OCI-LY1 (cell line): ENCODE results near the gene CENPT.

Source experiments
- H2AFZ ChIP-seq: fragments of 200-600 bp; sonication (generic), shearing (Covaris generic); 2 replicates; pipeline ENCODE4 v1.6.0; 2014; ENCODE audit warnings: antibody characterized with exemption, mild to moderate bottlenecking, low read length
- H3F3A ChIP-seq: fragments of 200-600 bp; sonication (generic), shearing (Covaris generic); 2 replicates; pipeline ENCODE4 v1.6.0; 2014; ENCODE audit warnings: mild to moderate bottlenecking, antibody characterized with exemption, low read length, moderate library complexity; ENCODE audit not compliant: insufficient read depth
- H3K27ac ChIP-seq: fragments of 200-600 bp; sonication (generic); 2 replicates; pipeline ENCODE4 v1.5.1; 2014; ENCODE audit warnings: low read length, mixed run types, mild to moderate bottlenecking, low read depth; ENCODE audit not compliant: poor library complexity, severe bottlenecking
- H3K27me3 ChIP-seq: fragments of 200-600 bp; sonication (generic); 2 replicates; pipeline ENCODE4 v1.6.0; 2014; ENCODE audit warnings: antibody characterized with exemption, mild to moderate bottlenecking, low read length, moderate library complexity; ENCODE audit not compliant: insufficient read depth
- H3K36me3 ChIP-seq: fragments of 200-600 bp; sonication (generic); 2 replicates; pipeline ENCODE4 v1.6.1; 2014; ENCODE audit warnings: mild to moderate bottlenecking, antibody characterized with exemption, low read length, moderate library complexity, mixed read lengths; ENCODE audit not compliant: insufficient read depth
- H3K4me1 ChIP-seq: fragments of 200-600 bp; sonication (generic); 2 replicates; pipeline ENCODE4 v1.5.1; 2014; ENCODE audit warnings: mild to moderate bottlenecking, low read length, moderate library complexity; ENCODE audit not compliant: insufficient read depth, severe bottlenecking
- H3K4me2 ChIP-seq: fragments of 200-600 bp; sonication (generic), shearing (Covaris generic); 2 replicates; pipeline ENCODE4 v1.6.1; 2014; ENCODE audit warnings: low read length
- H3K4me3 ChIP-seq: fragments of 200-600 bp; sonication (generic); 2 replicates; pipeline ENCODE4 v1.5.1; 2014; ENCODE audit warnings: low read length, low read depth, mild to moderate bottlenecking, mixed read lengths; ENCODE audit not compliant: poor library complexity, severe bottlenecking
- H3K79me2 ChIP-seq: fragments of 200-600 bp; shearing (Covaris generic); 2 replicates; pipeline ENCODE4 v1.6.1; 2016; ENCODE audit warnings: mixed run types, low read length, mixed read lengths; ENCODE audit not compliant: insufficient read depth
- H3K9ac ChIP-seq: fragments of 200-600 bp; sonication (generic), shearing (Covaris generic); 2 replicates; pipeline ENCODE4 v1.6.1; 2014; ENCODE audit warnings: mild to moderate bottlenecking, low read length, mixed read lengths
- H3K9me2 ChIP-seq: fragments of 200-600 bp; sonication (generic), shearing (Covaris generic); 2 replicates; pipeline ENCODE4 v1.6.1; 2014; ENCODE audit warnings: low read depth, mild to moderate bottlenecking, low read length, mixed read lengths
- H3K9me3 ChIP-seq: fragments of 200-600 bp; shearing (Covaris generic); 2 replicates; pipeline ENCODE4 v1.6.1; 2014; ENCODE audit warnings: low read length, mixed read lengths
- H4K20me1 ChIP-seq: fragments of 200-600 bp; sonication (generic), shearing (Covaris generic); 2 replicates; pipeline ENCODE4 v1.6.0; 2016; ENCODE audit warnings: mild to moderate bottlenecking, low read length; ENCODE audit not compliant: insufficient read depth
- EZH2 ChIP-seq: fragments of 200-600 bp; sonication (generic), shearing (Covaris generic); IDR thresholded peaks from 2 replicates; pipeline ENCODE4 v1.8.0; 2017; ENCODE audit warnings: borderline replicate concordance, mixed run types, mild to moderate bottlenecking, antibody characterized with exemption, low read length, moderate library complexity, mixed read lengths
- TF ChIP-seq, protein P1 (sequence below): fragments of 200-600 bp; sonication (generic), shearing (Covaris generic); IDR thresholded peaks from 2 replicates; pipeline ENCODE4 v1.5.1; 2017; ENCODE audit warnings: mild to moderate bottlenecking, antibody characterized with exemption, low read length, moderate library complexity, mixed read lengths

CENPT gene

DNA sequence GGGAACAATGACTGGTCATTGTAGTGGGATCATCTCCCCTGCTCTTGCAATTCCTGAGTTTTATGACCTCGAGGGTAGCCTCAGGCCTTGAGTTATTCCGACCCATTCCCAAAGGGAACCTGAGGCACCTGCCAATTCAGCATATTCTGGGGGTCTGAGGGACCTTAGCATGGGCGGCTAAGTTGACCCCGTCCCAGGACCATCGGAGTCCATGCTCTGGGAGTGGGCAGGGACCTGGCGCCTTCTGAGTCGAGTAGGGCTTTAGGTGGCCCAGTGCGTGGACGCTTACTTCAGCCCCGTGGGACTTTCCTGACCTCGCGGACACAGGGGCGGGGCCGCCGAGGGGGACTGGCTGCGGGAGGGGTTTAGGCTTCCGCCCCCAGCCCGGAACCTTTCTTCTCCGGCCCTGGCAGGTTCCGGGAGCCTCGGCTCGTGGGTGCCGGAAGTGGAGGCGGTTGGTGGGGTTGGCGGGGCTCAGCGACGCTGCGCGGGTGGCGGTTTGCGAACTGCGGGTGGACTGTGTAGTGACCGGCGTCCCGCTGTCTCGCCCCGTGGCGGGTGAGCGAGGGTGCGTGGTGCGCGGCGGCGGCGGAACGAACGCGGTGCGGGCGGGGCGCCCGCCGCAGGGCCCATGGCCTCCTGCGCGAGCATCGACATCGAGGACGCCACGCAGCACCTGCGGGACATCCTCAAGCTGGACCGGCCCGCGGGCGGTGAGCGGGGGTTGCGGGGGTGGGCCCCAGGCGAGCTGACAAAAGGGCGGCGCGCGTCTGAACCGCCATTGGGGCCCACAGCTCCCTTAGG, 25.3 kb upstream of the CENPT start, which contains the start of gene EDC4:
TSS of gene EDC4 (plus strand) at position 422 of the 804 bp plus-strand sequence. CDS start at position 632, 210 bp downstream.
- Histone ChIP-seq H3F3A (no peaks in the 10 kb centered on the region), H2AFZ (no peak within 1 kb of the TSS), H3K4me2 (peak within 1 kb of the TSS; percentile 91), H3K79me2 (peaks cover 27% of the 10 kb centered on the region), H4K20me1 (no peaks in the 10 kb centered on the region), H3K9ac (peak within 1 kb of the TSS; percentile 93), H3K27me3 (no peaks in the 10 kb centered on the region), H3K9me2 (no peaks in the 10 kb centered on the region), H3K4me1 (peaks cover 23% of the 10 kb centered on the region), H3K27ac (peak within 1 kb of the TSS; percentile 65), H3K9me3 (no peaks in the 10 kb centered on the region), H3K36me3 (peaks cover 55% of the 10 kb centered on the region), H3K4me3 (peak within 1 kb of the TSS; percentile 99)
- TF ChIP-seq EZH2 = no peak
- TF ChIP-seq, protein P1, sequence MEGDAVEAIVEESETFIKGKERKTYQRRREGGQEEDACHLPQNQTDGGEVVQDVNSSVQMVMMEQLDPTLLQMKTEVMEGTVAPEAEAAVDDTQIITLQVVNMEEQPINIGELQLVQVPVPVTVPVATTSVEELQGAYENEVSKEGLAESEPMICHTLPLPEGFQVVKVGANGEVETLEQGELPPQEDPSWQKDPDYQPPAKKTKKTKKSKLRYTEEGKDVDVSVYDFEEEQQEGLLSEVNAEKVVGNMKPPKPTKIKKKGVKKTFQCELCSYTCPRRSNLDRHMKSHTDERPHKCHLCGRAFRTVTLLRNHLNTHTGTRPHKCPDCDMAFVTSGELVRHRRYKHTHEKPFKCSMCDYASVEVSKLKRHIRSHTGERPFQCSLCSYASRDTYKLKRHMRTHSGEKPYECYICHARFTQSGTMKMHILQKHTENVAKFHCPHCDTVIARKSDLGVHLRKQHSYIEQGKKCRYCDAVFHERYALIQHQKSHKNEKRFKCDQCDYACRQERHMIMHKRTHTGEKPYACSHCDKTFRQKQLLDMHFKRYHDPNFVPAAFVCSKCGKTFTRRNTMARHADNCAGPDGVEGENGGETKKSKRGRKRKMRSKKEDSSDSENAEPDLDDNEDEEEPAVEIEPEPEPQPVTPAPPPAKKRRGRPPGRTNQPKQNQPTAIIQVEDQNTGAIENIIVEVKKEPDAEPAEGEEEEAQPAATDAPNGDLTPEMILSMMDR = no peak

DNA sequence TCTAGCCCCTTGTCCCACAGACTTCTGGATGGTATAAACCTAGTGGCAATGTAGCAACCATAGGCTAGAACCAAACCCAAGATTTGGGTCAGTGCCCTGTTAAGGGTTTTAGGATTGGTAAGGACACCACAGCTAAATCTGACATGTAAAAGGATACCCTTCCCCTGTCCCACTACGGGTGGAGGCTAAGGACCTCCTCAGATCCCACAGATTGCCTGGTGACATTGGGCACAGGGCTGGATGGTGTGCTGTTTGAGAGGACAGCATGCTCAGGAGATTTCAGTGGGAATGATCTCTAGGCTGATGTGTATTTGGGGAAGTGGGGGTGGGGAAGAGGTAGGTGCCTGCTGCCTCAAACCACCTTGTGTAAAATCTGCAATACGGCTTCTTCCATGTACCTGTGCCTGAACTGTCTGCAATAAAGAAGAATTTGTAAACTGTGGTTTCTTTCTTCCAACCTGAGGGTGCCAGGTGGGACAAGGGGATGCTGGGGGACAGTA, 24.7 kb upstream of the CENPT start:
- Histone ChIP-seq H3K4me3 (peak overlapping the region; percentile 99), H3K27ac (peak overlapping the region; percentile 65), H3K9me2 (no peaks in the 10 kb centered on the region), H3K9ac (peak overlapping the region; percentile 93; the same call in 1 of the 2 replicates), H3K36me3 (peaks cover 55% of the 10 kb centered on the region), H3K79me2 (peaks cover 27% of the 10 kb centered on the region), H3K4me2 (peak overlapping the region; percentile 91), H3K27me3 (no peaks in the 10 kb centered on the region), H3K9me3 (no peaks in the 10 kb centered on the region), H3K4me1 (peaks cover 23% of the 10 kb centered on the region), H2AFZ (no peak overlapping the region), H4K20me1 (no peaks in the 10 kb centered on the region), H3F3A (no peaks in the 10 kb centered on the region)
- TF ChIP-seq, protein P1 = no peak
- no peak for TF ChIP-seq EZH2

DNA sequence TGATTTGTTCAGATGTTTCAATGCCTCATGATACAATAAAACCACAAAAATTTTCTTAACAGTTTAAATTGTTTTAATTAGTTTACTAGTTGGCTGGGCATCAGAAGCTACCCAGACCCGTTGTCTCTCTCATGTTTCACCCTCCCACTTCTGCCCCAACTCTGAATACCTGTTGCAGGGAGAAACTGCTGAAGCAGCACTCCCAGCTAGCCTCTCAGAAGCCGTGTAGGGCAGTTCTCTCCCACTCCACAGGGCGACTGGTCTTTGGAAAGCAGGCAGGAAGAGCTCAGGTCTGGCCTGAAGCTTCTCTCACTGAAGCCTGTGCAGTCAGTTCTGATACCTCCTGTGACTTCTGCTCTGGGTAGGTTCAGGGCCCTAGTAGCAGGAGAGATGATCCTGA, 23.8 kb upstream of the CENPT start:
- Histone ChIP-seq H3K9me2 (no peaks in the 10 kb centered on the region), H4K20me1 (no peaks in the 10 kb centered on the region), H3K9ac (no peak overlapping the region), H3K9me3 (no peaks in the 10 kb centered on the region), H3K27ac (no peak overlapping the region), H3K36me3 (peaks cover 55% of the 10 kb centered on the region), H3F3A (no peaks in the 10 kb centered on the region), H3K79me2 (peaks cover 27% of the 10 kb centered on the region), H3K4me1 (peaks cover 23% of the 10 kb centered on the region), H3K27me3 (no peaks in the 10 kb centered on the region), H3K4me2 (no peak overlapping the region), H2AFZ (no peak overlapping the region), H3K4me3 (no peak overlapping the region)
- no peak for TF ChIP-seq EZH2
- TF ChIP-seq, protein P1 = no peak
